ENCODE data around the gene PHRF1. TPM values are rescaled to one million over a fixed set of nuclear protein-coding genes. Genes with fewer than 3 reads are reported as not detected.

Gene PHRF1
- total and polyA plus RNA-seq, 9 donors = 13.1 to 23.1 (median 20.1) TPM

DNA sequence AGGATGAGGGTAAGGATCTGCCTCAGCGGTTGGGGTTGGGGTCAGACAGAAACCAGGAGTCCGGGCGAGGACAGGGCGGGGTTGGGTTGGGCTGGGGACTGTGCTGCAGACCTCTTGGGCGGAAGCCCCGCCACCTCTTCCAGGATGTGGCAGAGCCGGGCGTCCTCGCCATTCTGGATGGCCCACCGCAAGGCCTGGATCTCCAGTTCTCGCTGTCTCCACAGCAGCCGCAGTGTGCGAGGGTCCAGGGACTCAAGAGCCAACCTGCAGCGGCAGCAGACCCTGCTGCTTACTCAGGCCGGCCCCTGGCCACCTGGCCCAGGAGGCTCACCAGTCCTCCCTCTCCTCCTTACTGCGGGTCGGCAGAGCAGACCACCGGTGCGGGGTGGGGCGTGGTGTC lies 17.8 kb upstream of the PHRF1 start:
- Histone ChIP-seq H3K27me3 (ENCODE audit: control insufficient read depth, insufficient read depth, low read length) (peaks cover 76% of the 10 kb centered on the region), H3K4me3 (ENCODE audit: low read length) (no peak overlapping the region), H3K36me3 (ENCODE audit: control insufficient read depth, insufficient read depth, low read length) (no peaks in the 10 kb centered on the region), H3K4me1 (ENCODE audit: control insufficient read depth, insufficient read depth, low read length) (peaks cover 26% of the 10 kb centered on the region), H3K9me3 (replicated peaks; ENCODE audit: control insufficient read depth, low read depth, low read length) (no peaks in the 10 kb centered on the region), H3K27ac (ENCODE audit: low read length) (no peak overlapping the region)
- WGBS (ENCODE audit: insufficient coverage) = 82% methylated on average over 15 of the region's 20 CpGs
- DNase-seq = no peak

DNA sequence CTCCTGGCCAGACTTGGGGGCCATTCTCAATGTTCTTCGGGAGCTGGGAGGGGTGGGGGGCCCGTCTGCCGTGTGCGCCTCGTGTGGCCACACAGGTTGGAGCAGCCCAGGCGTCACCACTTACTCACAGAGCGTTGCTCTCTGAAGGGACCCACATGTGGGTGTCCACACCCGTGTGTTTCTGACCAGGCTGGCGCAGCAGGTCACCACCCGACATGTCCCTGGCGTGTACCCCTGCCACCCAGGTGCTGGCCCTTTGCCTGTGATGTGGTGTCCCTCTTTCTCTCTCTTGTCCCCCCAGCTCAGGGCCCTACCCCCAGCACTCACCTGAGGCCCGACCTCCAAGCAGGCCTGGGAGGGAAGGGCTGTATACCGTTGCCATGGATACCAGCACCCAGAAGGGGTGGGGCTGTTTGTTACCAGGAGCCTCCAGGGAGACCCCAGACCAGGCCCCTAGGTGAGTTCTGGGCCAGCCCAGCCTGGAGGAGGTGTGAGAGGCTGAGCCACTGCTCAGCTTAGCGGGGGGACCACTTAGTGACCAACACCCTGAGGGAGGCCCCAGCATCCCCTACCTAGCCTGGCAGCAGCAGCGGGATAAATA lies 17.1 kb upstream of the PHRF1 start:
- H3K9me3 ChIP-seq (replicated peaks; ENCODE audit: control insufficient read depth, low read depth, low read length) = no peaks in the 10 kb centered on the region
- no peak overlapping the region for H3K27ac ChIP-seq (ENCODE audit: low read length)
- no peaks in the 10 kb centered on the region for H3K36me3 ChIP-seq (ENCODE audit: control insufficient read depth, insufficient read depth, low read length)
- peaks cover 26% of the 10 kb centered on the region for H3K4me1 ChIP-seq (ENCODE audit: control insufficient read depth, insufficient read depth, low read length)
- DNase-seq = no peak
- peaks cover 70% of the 10 kb centered on the region for H3K27me3 ChIP-seq (ENCODE audit: control insufficient read depth, insufficient read depth, low read length)
- no peak overlapping the region for H3K4me3 ChIP-seq (ENCODE audit: low read length)
- WGBS (ENCODE audit: insufficient coverage) = 75% methylated on average over 12 of the region's 15 CpGs

- no peak overlapping the region for H3K27ac ChIP-seq (ENCODE audit: low read length)
- peaks cover 63% of the 10 kb centered on the region for H3K27me3 ChIP-seq (ENCODE audit: control insufficient read depth, insufficient read depth, low read length)
Observed at GRCh38 chr11:559712-560304, 16.5 kb upstream of the PHRF1 start.

DNA sequence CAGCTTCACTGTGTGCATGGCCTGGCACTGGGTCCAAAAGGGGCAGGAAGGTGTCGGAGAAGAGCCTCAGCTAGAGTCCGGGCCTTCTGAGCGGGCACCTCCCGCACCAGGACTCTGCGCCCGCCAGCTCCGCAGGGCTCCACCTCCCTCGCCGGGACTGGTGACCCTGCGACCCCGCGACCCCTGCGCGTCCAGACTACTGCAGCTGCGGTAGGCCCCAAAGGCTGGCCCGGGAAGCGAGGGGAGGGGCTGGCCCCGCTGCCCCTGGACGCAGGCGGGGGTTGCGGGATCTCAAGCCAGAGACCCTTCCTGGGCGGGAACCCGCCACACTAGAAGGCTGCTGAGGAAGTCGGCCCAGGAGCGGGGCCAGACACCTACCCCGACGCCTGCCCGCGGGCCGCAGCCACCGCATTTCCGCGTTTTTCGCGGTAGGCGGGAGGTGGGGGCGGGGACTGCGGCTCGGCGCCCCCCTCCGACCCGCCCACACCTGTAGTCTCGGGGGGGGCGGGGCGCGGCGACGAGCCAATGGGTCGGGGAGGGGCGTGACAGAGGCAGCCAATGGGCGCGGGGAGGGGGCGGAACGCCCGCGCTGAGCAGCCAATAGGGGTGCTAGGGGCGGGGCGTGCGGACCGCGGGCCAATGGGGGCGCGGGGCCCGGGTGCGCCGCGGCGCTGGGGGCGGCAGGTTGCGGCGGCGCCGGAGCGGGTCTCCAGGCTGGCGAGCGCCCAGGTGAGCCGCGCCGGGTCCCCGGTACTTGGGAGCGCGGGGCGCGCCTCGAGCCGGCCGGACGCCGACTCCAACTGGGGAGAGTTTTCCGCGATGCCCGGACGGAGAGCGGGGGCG lies 15.7 kb upstream of the PHRF1 start, which contains the start of the genes LMNTD2 and RASSF7:
LMNTD2 (minus strand) TSS at position 434 of the 843 bp plus-strand sequence; CDS start at position 412, 22 bp downstream.
RASSF7 (plus strand) TSS at position 666 of the 843 bp plus-strand sequence. CDS start 799 bp downstream, outside the sequence.
- H3K4me3 ChIP-seq (ENCODE audit: low read length) = peak within 1 kb of the TSS; percentile 56
- WGBS (ENCODE audit: insufficient coverage) = under 1% methylated on average over 71 of the region's 95 CpGs
- no peaks in the 10 kb centered on the region for H3K9me3 ChIP-seq (replicated peaks; ENCODE audit: control insufficient read depth, low read depth, low read length)
- no peaks in the 10 kb centered on the region for H3K36me3 ChIP-seq (ENCODE audit: control insufficient read depth, insufficient read depth, low read length)
- peaks cover 57% of the 10 kb centered on the region for H3K27me3 ChIP-seq (ENCODE audit: control insufficient read depth, insufficient read depth, low read length)
- H3K4me1 ChIP-seq (ENCODE audit: control insufficient read depth, insufficient read depth, low read length) = peaks cover 20% of the 10 kb centered on the region
- no peak within 1 kb of the TSS for H3K27ac ChIP-seq (ENCODE audit: low read length)
- peak; percentile 88 for DNase-seq

More at GRCh38 chr11:559712-560304, 16.5 kb upstream of the PHRF1 start:
- Histone ChIP-seq H3K36me3 (ENCODE audit: control insufficient read depth, insufficient read depth, low read length) (no peaks in the 10 kb centered on the region), H3K4me1 (ENCODE audit: control insufficient read depth, insufficient read depth, low read length) (peaks cover 20% of the 10 kb centered on the region), H3K9me3 (replicated peaks; ENCODE audit: control insufficient read depth, low read depth, low read length) (no peaks in the 10 kb centered on the region), H3K4me3 (ENCODE audit: low read length) (peak overlapping the region; percentile 56)
- DNase-seq = no peak
- 69% methylated on average over 16 of the region's 18 CpGs for WGBS (ENCODE audit: insufficient coverage)

GRCh38 chr11:561148-562003 lies 14.9 kb upstream of the PHRF1 start:
- peak overlapping the region; percentile 22 for H3K4me3 ChIP-seq (ENCODE audit: low read length)
- H3K27me3 ChIP-seq (ENCODE audit: control insufficient read depth, insufficient read depth, low read length) = peaks cover 48% of the 10 kb centered on the region
- H3K4me1 ChIP-seq (ENCODE audit: control insufficient read depth, insufficient read depth, low read length) = peaks cover 17% of the 10 kb centered on the region
- H3K9me3 ChIP-seq (replicated peaks; ENCODE audit: control insufficient read depth, low read depth, low read length) = no peaks in the 10 kb centered on the region
- no peaks in the 10 kb centered on the region for H3K36me3 ChIP-seq (ENCODE audit: control insufficient read depth, insufficient read depth, low read length)
- no peak overlapping the region for H3K27ac ChIP-seq (ENCODE audit: low read length)
- DNase-seq = no peak
- WGBS (ENCODE audit: insufficient coverage) = 9% methylated on average over 67 of the region's 67 CpGs

- no peak overlapping the region for H3K27ac ChIP-seq (ENCODE audit: low read length)
- 90% methylated on average over 29 of the region's 29 CpGs for WGBS (ENCODE audit: insufficient coverage)
- no peaks in the 10 kb centered on the region for H3K36me3 ChIP-seq (ENCODE audit: control insufficient read depth, insufficient read depth, low read length)
- peaks cover 41% of the 10 kb centered on the region for H3K27me3 ChIP-seq (ENCODE audit: control insufficient read depth, insufficient read depth, low read length)
- H3K4me1 ChIP-seq (ENCODE audit: control insufficient read depth, insufficient read depth, low read length) = peaks cover 18% of the 10 kb centered on the region
- no peaks in the 10 kb centered on the region for H3K9me3 ChIP-seq (replicated peaks; ENCODE audit: control insufficient read depth, low read depth, low read length)
- no peak overlapping the region for H3K4me3 ChIP-seq (ENCODE audit: low read length)
- no peak for DNase-seq
Observed at GRCh38 chr11:562046-562645, 14.1 kb upstream of the PHRF1 start.

- Histone ChIP-seq H3K27ac (ENCODE audit: low read length) (no peak overlapping the region), H3K27me3 (ENCODE audit: control insufficient read depth, insufficient read depth, low read length) (peaks cover 30% of the 10 kb centered on the region), H3K9me3 (replicated peaks; ENCODE audit: control insufficient read depth, low read depth, low read length) (no peaks in the 10 kb centered on the region), H3K36me3 (ENCODE audit: control insufficient read depth, insufficient read depth, low read length) (no peaks in the 10 kb centered on the region), H3K4me1 (ENCODE audit: control insufficient read depth, insufficient read depth, low read length) (peaks cover 26% of the 10 kb centered on the region), H3K4me3 (ENCODE audit: low read length) (no peak overlapping the region)
- WGBS (ENCODE audit: insufficient coverage) = 86% methylated on average over 13 of the region's 18 CpGs
- DNase-seq = no peak
Observed at GRCh38 chr11:563066-563811, 13.0 kb upstream of the PHRF1 start.

GRCh38 chr11:563812-564578 lies 12.3 kb upstream of the PHRF1 start:
- Histone ChIP-seq H3K36me3 (ENCODE audit: control insufficient read depth, insufficient read depth, low read length) (no peaks in the 10 kb centered on the region), H3K9me3 (replicated peaks; ENCODE audit: control insufficient read depth, low read depth, low read length) (no peaks in the 10 kb centered on the region), H3K4me1 (ENCODE audit: control insufficient read depth, insufficient read depth, low read length) (peaks cover 27% of the 10 kb centered on the region), H3K4me3 (ENCODE audit: low read length) (no peak overlapping the region), H3K27ac (ENCODE audit: low read length) (no peak overlapping the region), H3K27me3 (ENCODE audit: control insufficient read depth, insufficient read depth, low read length) (peaks cover 22% of the 10 kb centered on the region)
- 78% methylated on average over 8 of the region's 12 CpGs for WGBS (ENCODE audit: insufficient coverage)
- no peak for DNase-seq

All from muscle of leg (tissue), 11 donors.